Smooth muscle cell (in vitro differentiated cells): ENCODE measurements around the gene ZNF83. TPM values are rescaled to one million over a fixed set of nuclear protein-coding genes. Genes with fewer than 3 reads are reported as not detected.
A peak's percentile ranks its signal among the peaks of the same experiment; 100 is the strongest.
"Not testable (repeated sequence)": the region's sequence is repeated elsewhere in the genome, so short reads cannot be mapped to it uniquely, and the experiment has no call there.

Source experiments
- DNase-seq: peaks from one replicate; lab custom pipeline; 2025; ENCODE audit not compliant: unreplicated experiment; lab: John Stamatoyannopoulos, UW
- H2AFZ ChIP-seq: fragments of 200-600 bp; sonication (generic); 2 replicates; pipeline ENCODE4 v1.6.0; 2016; ENCODE audit warnings: antibody characterized with exemption, low read depth, mild to moderate bottlenecking
- H3F3A ChIP-seq: fragments of 200-600 bp; sonication (generic); 2 replicates; pipeline ENCODE4 v1.6.0; 2017; ENCODE audit warnings: antibody characterized with exemption, low read depth
- H3K27ac ChIP-seq: fragments of 200-600 bp; sonication (generic); 2 replicates; pipeline ENCODE4 v1.5.1; 2016; ENCODE audit warnings: low read depth, mild to moderate bottlenecking
- H3K27me3 ChIP-seq: fragments of 200-600 bp; sonication (generic); 2 replicates; pipeline ENCODE4 v1.6.1; 2016; ENCODE audit warnings: low read depth, mild to moderate bottlenecking
- H3K36me3 ChIP-seq: fragments of 200-600 bp; sonication (generic); 2 replicates; pipeline ENCODE4 v1.5.1; 2016; ENCODE audit warnings: low read depth
- H3K4me1 ChIP-seq: fragments of 200-600 bp; sonication (generic); 2 replicates; pipeline ENCODE4 v1.5.1; 2016; ENCODE audit warnings: low read depth
- H3K4me2 ChIP-seq: fragments of 200-600 bp; sonication (generic); 2 replicates; pipeline ENCODE4 v1.6.0; 2016; ENCODE audit warnings: mild to moderate bottlenecking
- H3K4me3 ChIP-seq: fragments of 200-600 bp; sonication (generic); 2 replicates; pipeline ENCODE4 v1.5.1; 2016; ENCODE audit warnings: mild to moderate bottlenecking
- H3K79me2 ChIP-seq: fragments of 200-600 bp; sonication (generic); 2 replicates; pipeline ENCODE4 v1.6.0; 2016; ENCODE audit warnings: low read depth, mild to moderate bottlenecking
- H3K9ac ChIP-seq: fragments of 200-600 bp; sonication (generic); 2 replicates; pipeline ENCODE4 v1.6.0; 2016; ENCODE audit warnings: low read depth
- H3K9me3 ChIP-seq: fragments of 200-600 bp; sonication (generic); replicated peaks from 2 replicates; pipeline ENCODE4 v1.5.1; 2016; ENCODE audit warnings: low read depth
- H4K20me1 ChIP-seq: fragments of 200-600 bp; sonication (generic); 2 replicates; pipeline ENCODE4 v1.6.0; 2016; ENCODE audit warnings: low read depth
- WGBS: methylation state at CpG from one replicate; pipeline ENCODE4 v1.1.7; 2016; ENCODE audit warnings: low lambda C conversion rate; 5-methylcytosine and 5-hydroxymethylcytosine counted together
- polyA plus RNA-seq: library from polyadenylated mRNA; unstranded; fragments of >200 nt; fragmentation: Nextera tagmentation; extraction: Ambion mirVana; gene quantifications from 2 replicates; pipeline ENCODE4 v1.2.1, GENCODE V29; 2016
- total RNA-seq: library from RNA; depleted of rRNA; stranded (reverse); fragments of >200 nt; gene quantifications from 2 replicates; pipeline ENCODE4 v1.2.3, GENCODE V29; 2014
- TF ChIP-seq, protein P1 (sequence below): fragments of 200-600 bp; sonication (generic); IDR thresholded peaks from 2 replicates; pipeline ENCODE4 v1.5.1; 2017; ENCODE audit warnings: borderline replicate concordance, mild to moderate bottlenecking, antibody characterized with exemption; ENCODE audit not compliant: insufficient read depth, poor library complexity, severe bottlenecking

ZNF83 gene
- total and polyA plus RNA-seq, 2 experiments from 2014 or later: 20.6 to 60.0 TPM

DNA sequence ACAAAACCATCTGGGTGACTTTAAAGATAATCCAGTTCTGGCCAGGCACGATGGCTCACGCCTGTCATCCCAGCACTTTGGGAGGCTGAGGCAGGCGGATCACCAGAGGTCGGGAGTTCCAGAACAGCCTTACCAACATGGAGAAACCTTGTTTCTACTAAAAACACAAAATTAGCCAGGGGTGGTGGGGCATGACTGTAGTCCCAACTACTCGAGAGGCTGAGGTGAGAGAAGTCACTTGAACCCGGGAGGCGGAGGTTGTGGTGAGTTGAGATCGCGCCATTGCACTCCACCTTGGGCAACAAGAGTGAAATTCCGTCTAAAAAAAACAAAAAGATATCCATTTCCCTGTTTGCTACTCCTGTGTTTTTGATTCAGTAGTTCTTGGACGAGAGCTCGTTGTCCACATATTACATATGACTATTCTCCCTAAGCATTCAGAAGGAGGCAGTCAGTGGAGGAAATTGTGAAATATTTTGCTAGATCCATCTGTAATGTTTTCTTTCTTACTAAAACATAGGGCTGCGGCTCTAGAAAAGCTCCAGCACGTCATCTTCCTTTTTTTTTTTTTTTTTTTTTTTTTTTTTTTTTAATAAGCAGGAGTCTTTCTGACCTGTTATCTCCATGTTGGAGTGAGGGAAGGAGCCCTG lies 34.5 kb downstream of the ZNF83 start:
- H3K9me3 ChIP-seq: no peaks in the 10 kb centered on the region
- peaks cover 12% of the 10 kb centered on the region for H3K4me1 ChIP-seq
- 92% methylated on average over 14 of the region's 14 CpGs for whole genome bisulfite sequencing
- H3K79me2 ChIP-seq: peaks cover 30% of the 10 kb centered on the region
- H4K20me1 ChIP-seq: peaks cover 14% of the 10 kb centered on the region
- no peak overlapping the region for H3K9ac ChIP-seq
- no peaks in the 10 kb centered on the region for H3K27me3 ChIP-seq
- DNase-seq: no peak
- no peak overlapping the region for H3K27ac ChIP-seq
- H3K4me3 ChIP-seq: no peak overlapping the region
- H2AFZ ChIP-seq: no peak overlapping the region
- no peaks in the 10 kb centered on the region for H3K36me3 ChIP-seq
- H3F3A ChIP-seq: peaks cover 11% of the 10 kb centered on the region
- TF ChIP-seq, protein P1, sequence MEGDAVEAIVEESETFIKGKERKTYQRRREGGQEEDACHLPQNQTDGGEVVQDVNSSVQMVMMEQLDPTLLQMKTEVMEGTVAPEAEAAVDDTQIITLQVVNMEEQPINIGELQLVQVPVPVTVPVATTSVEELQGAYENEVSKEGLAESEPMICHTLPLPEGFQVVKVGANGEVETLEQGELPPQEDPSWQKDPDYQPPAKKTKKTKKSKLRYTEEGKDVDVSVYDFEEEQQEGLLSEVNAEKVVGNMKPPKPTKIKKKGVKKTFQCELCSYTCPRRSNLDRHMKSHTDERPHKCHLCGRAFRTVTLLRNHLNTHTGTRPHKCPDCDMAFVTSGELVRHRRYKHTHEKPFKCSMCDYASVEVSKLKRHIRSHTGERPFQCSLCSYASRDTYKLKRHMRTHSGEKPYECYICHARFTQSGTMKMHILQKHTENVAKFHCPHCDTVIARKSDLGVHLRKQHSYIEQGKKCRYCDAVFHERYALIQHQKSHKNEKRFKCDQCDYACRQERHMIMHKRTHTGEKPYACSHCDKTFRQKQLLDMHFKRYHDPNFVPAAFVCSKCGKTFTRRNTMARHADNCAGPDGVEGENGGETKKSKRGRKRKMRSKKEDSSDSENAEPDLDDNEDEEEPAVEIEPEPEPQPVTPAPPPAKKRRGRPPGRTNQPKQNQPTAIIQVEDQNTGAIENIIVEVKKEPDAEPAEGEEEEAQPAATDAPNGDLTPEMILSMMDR: no peak
- no peak overlapping the region for H3K4me2 ChIP-seq

DNA sequence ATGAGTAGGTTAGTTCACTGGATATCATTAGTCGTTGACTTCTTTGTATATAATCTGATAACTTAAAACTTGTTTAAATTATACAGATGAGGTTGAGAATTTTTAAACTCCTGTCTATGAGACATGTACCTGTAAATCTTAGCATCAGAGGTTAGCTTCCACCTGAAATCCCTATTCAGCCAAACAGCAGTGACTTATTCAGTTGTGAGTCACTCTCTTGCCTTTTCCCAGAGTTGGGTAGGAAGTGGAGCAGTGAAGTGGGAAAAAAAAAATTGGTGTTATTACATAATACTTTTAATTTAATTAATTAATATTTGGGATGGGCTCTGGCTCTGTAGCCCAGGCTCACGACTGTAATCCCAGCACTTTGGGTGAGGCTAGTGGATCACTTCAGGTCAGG lies 35.2 kb downstream of the ZNF83 start:
- peak overlapping the region; percentile 24 for H3K27ac ChIP-seq
- peaks cover 30% of the 10 kb centered on the region for H3K79me2 ChIP-seq
- H3K27me3 ChIP-seq: no peaks in the 10 kb centered on the region
- H3K36me3 ChIP-seq: no peaks in the 10 kb centered on the region
- H2AFZ ChIP-seq: no peak overlapping the region
- peaks cover 11% of the 10 kb centered on the region for H3F3A ChIP-seq
- peak overlapping the region; percentile 22 for H3K4me2 ChIP-seq
- peak overlapping the region; percentile 74 for H3K4me3 ChIP-seq
- TF ChIP-seq, protein P1: no peak
- 90% methylated on average over 2 of the region's 2 CpGs for WGBS
- H3K4me1 ChIP-seq: peaks cover 12% of the 10 kb centered on the region
- no peak overlapping the region for H3K9ac ChIP-seq
- H4K20me1 ChIP-seq: peaks cover 10% of the 10 kb centered on the region
- DNase-seq: no peak
- no peaks in the 10 kb centered on the region for H3K9me3 ChIP-seq

DNA sequence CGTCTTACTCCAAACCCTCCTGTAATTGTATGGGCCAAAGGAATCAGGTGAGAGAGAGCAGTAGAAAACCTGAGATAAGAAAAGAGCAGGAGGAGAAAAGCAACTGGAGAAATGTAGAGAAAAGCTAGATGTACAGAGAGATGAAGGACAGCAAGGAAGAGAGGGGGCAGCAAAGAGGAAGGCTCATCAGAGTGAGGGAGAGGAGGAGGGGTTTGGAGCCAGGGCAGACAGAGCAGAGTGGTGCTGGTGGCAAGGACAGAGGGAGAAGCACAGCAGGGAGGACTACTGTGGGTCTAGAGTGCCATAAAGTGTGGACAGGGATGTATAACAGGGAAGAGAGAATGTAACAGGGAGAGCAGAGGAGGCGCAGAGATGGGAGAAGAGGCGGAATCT lies 36.2 kb downstream of the ZNF83 start:
- Histone ChIP-seq H3K27ac (peak overlapping the region; percentile 28), H3K4me2 (peak overlapping the region; percentile 94), H3K9ac (peak overlapping the region; percentile 54), H3F3A (peaks cover 11% of the 10 kb centered on the region), H3K79me2 (peaks cover 22% of the 10 kb centered on the region), H4K20me1 (peaks cover 10% of the 10 kb centered on the region), H3K4me1 (peaks cover 12% of the 10 kb centered on the region), H3K4me3 (peak overlapping the region; percentile 74)
- H2AFZ ChIP-seq, H3K36me3 ChIP-seq, DNase-seq, H3K27me3 ChIP-seq, H3K9me3 ChIP-seq: not testable (repeated sequence)
- TF ChIP-seq, protein P1: peak; percentile 13
- WGBS: 59% methylated on average over 3 of the region's 3 CpGs
